ENCODE results near the gene FAM8A1. TPM values are rescaled to one million over a fixed set of nuclear protein-coding genes. Genes with fewer than 3 reads are reported as not detected.
"Not testable (repeated sequence)": the region's sequence is repeated elsewhere in the genome, so short reads cannot be mapped to it uniquely, and the experiment has no call there.

Gene FAM8A1, protein sequence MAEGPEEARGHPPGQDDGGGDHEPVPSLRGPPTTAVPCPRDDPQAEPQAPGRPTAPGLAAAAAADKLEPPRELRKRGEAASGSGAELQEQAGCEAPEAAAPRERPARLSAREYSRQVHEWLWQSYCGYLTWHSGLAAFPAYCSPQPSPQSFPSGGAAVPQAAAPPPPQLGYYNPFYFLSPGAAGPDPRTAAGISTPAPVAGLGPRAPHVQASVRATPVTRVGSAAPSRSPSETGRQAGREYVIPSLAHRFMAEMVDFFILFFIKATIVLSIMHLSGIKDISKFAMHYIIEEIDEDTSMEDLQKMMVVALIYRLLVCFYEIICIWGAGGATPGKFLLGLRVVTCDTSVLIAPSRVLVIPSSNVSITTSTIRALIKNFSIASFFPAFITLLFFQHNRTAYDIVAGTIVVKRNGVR
- total RNA-seq: 14.5 and 18.9 TPM in 2 replicates

DNA sequence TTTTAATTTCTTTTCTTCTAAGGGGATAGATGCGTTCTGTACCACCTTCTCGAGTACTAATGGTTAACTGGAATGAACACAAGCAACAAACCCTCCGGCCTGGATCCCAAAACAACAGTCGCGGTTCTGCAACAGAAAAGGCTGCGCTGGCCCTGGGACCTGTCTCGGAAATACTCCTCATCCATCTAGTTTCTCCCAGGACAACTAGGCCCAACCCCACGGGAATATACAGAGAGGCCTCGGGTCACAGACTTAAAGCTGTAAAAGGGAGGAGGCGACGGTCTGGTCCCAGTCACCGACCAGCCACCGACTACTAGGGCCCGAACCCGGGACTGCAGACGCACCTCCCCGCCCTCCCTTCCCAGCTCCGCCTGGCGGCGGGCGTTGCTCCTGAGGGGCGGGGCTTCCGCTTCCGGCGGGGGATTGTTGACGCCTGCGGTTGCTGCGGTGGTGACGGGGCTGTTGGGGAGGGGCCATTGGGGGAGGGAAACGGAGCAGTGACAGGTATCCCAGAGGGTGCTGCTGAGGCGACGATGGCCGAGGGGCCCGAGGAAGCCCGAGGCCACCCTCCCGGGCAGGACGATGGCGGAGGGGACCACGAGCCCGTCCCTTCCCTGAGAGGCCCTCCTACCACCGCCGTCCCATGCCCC lies at the start of gene FAM8A1:
Gene FAM8A1, plus strand, starts transcription at position 426 of the 650 bp plus-strand sequence. Its CDS starts 108 bp downstream, at position 534.
- DNase-seq: peak; percentile 93

DNA sequence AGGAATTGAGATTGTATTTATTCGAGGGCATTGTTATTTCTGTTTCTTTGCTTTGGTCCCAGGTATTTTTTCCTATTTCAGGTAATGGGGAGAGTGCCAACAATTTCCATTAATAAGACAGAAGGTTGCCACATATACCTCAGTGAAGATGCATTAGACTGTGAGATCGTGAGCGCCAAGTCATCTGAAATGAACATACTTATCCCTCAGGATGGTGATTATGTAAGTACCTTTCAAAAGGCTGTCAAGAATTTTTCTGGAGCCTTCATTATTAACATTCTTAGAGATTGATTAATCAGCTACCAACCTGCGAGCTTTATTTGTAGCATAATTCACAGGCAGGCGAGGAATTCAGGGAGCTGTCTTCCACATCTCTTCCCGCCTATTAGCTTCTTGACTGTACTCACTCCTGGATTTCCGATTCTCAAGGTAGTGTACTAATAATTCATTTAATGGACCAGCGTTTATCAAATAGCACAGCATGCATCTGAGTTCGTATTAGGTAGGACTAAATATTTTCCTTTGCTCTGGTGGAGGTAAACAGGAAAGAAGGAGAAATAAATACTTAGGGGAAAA lies 48.6 kb upstream of the FAM8A1 start:
- DNase-seq: no peak

DNA sequence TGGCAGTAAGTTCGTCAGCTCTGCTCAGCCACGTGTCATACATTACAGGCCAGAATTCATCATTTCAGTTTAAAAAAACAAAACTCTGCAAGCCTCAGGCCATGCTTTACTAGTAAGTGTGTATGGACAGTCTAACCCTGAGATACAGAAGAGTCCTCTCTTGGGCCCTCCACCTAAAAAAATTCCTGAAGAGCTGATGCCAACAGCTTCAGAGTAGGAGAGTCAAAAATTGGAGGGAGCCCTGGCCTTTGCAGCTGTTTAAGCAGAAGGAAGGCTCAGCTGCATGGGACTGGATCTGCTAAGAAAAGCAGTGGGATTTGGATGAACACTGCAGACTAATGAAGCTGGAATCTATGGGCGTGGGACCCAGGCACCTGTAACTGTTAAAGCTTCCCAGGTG lies 47.2 kb upstream of the FAM8A1 start:
- DNase-seq: no peak

DNA sequence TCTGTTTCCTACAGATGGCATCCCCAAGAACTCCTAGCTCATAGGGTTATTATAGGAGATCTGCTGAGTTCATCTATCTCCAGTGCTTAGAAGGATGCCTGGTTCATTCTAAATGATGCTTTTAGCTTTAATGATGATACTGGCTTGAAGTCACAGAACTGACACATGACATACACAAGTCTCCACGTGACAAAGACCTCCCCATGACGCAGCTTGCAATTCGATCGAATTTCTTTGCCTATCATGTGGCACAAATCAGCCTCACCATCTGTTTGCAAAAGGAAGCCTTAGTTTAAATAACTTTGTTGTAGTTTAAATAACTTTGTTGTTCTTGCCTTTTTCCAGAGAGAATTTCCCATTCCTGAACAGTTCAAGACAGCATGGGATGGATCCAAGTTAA lies 44.1 kb upstream of the FAM8A1 start:
- DNase-seq: no peak

DNA sequence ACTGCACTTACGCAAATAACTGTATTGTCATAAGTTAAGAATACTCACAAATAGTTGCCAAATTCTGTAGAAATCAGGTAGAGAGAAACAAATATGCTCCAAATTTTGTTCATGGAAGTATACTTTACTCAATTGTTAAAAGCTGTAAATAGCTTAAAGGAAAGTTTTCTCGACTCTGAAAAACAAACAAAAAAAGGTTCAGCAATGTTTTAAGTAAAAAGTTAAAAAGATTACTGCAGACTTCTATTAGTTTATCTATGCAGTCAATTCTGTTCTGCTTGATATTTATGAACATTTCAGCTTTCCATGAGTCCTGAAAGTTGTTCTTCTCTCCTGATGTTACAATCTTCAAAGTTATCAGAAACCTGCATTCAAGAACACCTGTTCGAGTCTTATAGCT lies 37.5 kb upstream of the FAM8A1 start:
- DNase-seq: no peak

GRCh38 chr6:17565399-17565798 lies 34.7 kb upstream of the FAM8A1 start:
- DNase-seq: no peak

- no peak for DNase-seq
These were observed 25.1 kb upstream of the FAM8A1 start for GRCh38 chr6:17574866-17575560.

GRCh38 chr6:17577059-17577458 lies 23.0 kb upstream of the FAM8A1 start:
- no peak for DNase-seq

DNA sequence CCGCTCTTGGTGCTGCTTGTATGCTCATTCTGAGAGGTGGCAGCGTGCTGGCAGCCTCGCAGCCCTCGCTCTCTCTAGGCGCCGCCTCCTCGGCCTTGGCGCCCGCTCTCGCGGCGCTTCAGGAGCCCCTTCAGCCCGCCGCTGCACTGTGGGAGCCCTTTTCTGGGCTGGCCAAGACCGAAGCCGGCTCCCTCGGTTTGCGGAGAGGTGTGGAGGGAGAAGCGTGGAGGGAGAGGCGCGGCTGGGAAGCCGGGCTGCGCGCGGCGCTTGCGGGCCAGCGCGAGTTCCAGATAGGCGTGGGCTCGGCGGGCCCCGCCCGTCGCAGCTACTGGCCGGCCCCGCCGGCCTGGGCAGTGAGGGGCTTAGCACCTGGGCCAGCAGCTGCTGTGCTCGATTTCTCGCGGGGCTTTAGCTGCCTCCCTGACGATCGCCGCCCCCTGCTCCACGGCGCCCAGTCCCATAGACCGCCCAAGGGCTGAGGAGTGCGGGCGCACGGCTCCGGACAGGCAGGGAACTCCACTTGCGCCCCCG lies 19.5 kb upstream of the FAM8A1 start:
- peak; percentile 62 for DNase-seq

DNA sequence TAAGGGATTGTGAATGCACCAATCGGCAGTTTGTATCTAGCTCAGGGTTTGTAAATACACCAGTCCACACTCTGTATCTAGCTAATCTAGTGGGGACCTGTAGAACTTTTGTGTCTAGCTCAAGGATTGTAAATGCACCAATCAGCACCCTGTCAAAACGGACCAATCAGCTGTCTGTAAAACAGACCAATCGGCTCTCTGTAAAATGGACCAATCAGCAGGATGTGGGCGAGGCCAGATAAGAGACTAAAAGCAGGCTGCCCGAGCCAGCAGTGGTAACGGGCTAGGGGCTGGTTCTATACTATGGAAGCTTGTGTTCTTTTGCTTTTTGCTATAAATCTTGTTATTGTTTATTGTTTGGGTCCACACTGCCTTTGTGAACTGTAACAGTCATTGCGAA lies 18.8 kb upstream of the FAM8A1 start:
- not testable (repeated sequence) for DNase-seq

GRCh38 chr6:17583811-17584210 lies 16.3 kb upstream of the FAM8A1 start:
- DNase-seq: peak; percentile 80

DNA sequence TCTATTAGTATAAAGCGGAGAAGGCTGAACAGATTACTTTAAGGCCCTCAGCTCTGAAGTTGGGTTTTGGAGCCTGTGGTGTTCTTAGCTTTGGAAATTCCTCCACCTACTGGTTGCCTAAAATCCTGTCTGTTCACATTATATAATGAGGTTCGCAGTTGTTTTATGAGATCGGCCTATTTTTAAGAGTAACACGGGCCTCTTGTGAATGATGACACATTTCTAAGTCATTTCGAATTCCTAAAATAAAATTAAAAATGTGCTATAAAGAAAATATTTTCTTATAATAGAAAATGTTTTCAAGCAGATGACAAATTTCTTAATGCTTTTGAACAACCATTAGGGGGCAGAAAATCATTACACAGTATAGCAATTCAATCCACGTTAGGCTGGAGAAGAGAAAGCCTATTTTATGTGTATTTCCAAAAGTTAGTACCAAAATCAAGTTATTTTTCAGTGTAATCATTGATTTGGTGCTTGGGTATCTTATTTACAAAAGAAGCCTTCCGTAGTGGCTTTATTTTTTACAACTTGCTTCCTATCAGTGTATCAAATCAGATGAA lies 15.8 kb upstream of the FAM8A1 start:
- peak; percentile 90 for DNase-seq

- peak; percentile 30 for DNase-seq
These were observed 14.2 kb upstream of the FAM8A1 start for GRCh38 chr6:17585766-17586490.

DNA sequence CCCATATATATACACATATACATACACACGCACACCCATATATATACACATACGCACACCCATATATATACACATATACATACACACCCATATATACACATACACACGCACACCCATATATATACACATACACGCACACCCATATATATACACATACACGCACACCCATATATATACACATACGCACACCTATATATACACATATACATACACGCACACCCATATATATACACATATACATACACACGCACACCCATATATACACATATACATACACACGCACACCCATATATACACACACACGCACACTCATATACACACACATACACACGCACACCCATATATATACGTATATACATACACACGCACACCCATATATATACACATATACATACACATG lies 13.5 kb upstream of the FAM8A1 start:
- not testable (repeated sequence) for DNase-seq

- DNase-seq: no peak
These were observed 12.1 kb upstream of the FAM8A1 start for GRCh38 chr6:17588011-17588410.

DNA sequence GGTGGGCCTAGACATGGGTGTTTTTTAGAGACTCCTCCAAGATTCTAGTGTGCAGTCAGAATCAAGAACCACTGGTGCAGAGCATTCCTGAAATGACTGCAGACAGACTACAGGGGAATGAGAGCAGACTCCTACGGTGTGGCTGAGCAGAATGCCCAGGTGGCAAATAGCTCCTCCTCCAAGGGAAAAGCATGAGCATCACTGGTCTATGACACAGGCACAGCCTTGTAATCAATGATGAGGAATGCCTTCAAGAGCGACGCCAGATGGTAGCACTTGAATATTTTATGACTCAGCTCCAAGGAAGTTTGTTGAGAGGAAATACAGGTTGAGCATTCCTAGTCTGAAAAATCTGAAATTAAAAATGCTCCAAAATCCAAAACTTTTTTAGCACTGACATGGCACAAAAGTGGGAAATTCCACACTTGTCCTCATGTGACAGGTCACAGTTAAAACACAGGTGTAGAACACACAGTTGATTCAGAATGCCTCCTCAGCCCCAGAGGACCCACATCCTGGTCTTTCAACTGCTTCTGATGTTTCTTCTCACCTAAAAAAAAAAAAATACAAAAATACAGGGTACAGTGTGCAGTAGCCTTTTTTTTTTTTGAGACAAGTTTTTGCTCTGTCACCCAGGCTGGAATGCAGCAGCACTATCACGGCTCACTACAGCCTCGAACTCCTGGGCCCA lies 10.6 kb upstream of the FAM8A1 start:
- DNase-seq: peak; percentile 76

- DNase-seq: no peak
These were observed 8.8 kb upstream of the FAM8A1 start for GRCh38 chr6:17591287-17591686.

DNA sequence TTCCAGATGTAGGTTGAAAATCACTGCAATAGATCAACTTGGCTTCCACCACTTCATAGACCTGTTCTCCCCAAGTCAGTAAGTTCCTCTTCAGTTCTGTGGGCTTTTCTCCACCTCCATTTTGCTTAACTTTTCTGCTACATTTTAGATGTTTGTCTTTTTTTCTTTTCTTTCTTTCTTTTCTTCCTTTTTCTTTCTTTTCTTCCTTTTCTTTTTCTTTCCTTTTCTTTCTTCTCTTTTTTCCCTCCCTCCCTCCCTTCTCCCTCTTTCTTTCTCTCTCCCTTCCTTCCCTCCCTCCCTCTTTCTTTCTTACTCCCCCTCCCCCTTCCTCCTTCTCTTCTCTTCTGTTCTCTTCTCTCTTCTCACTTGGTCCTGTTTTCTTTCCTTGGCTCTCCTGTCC lies 6.9 kb upstream of the FAM8A1 start:
- DNase-seq: no peak

DNA sequence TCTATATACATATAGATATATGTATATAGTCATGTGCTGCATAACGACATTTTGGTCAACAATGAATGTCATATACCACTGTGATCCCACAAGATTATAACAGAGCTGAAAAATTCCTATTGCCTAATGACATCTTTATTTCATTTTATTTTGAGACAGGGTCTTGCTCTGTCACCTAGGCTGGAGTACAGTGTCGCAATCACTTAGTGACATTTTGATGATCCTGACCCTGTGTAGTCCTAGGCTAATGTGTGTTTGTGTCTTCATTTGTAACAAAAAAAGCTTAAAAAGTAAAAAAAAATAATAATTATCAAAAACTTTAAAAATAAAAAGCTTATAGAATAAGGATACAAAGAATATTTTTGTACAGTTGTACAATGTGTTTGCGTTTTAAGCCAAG lies 4.0 kb upstream of the FAM8A1 start:
- DNase-seq: no peak

DNA sequence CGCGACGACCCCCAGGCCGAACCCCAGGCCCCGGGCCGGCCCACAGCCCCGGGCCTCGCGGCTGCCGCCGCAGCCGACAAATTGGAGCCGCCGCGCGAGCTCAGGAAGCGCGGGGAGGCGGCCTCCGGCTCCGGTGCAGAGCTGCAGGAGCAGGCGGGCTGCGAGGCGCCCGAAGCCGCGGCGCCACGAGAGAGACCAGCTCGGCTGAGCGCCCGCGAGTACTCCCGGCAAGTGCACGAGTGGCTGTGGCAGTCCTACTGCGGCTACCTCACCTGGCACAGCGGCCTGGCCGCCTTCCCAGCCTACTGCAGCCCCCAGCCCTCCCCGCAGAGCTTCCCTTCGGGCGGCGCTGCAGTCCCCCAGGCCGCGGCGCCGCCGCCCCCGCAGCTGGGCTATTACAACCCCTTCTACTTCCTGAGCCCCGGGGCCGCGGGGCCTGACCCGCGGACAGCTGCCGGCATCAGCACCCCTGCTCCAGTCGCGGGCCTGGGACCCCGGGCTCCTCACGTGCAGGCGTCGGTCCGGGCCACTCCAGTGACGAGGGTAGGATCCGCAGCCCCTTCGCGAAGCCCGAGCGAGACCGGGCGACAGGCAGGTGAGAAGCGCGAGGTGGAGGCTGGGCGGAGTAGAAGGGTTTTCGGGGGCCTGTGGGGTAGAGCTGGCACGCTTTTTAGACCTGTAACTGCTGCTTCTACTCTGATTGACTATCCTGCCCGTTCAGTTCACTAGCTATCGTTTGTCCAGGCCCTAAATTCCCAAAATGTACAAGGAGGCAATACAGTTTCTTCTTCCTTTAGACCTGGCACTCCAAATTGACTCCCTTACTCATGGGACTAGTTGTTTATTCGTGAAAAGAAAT lies 654 bp downstream of the FAM8A1 start:
- peak; percentile 47 for DNase-seq

Data from dermis blood vessel endothelial cell (primary cell).